H1 (cell line): Measurements from ENCODE around the gene SIGLEC10. TPM values are rescaled to one million over a fixed set of nuclear protein-coding genes. Genes with fewer than 3 reads are reported as not detected.

Source experiments
- BCL11A ChIP-seq, 2 experiments: IDR thresholded peaks; one replicate each; pipeline ENCODE4 v1.6.1; 2011; ENCODE audit warnings: low read depth in 2 of 2, low read length in 2 of 2, mild to moderate bottlenecking in 2 of 2
- BRCA1 ChIP-seq: IDR thresholded peaks from 2 replicates; pipeline ENCODE4 v1.6.1; 2012; ENCODE audit warnings: low read depth, low read length, improper control_type of control experiment
- CBX5 ChIP-seq: fragments of 300-800, 300-1000 bp; sonication (generic); IDR thresholded peaks from 2 replicates; pipeline ENCODE4 v1.7.1; 2016; ENCODE audit warnings: antibody characterized with exemption, low read length, low read depth
- CHD1 ChIP-seq: IDR thresholded peaks from 2 replicates; pipeline ENCODE4 v1.6.1; 2012; ENCODE audit warnings: low read depth, low read length, improper control_type of control experiment
- CHD2 ChIP-seq: IDR thresholded peaks from 2 replicates; pipeline ENCODE4 v1.6.1; 2012; ENCODE audit warnings: low read length, improper control_type of control experiment
- EP300 ChIP-seq, 2 experiments: IDR thresholded peaks; 1 replicate in 1 of 2; 2 replicates in 1 of 2; pipeline ENCODE4 v1.6.1; 2011 to 2012; ENCODE audit warnings: low read depth in 2 of 2, low read length in 2 of 2, mild to moderate bottlenecking in 2 of 2, borderline replicate concordance in 1 of 2, inconsistent platforms in 1 of 2, moderate library complexity in 1 of 2
- EZH2 ChIP-seq: fragments of 200-600 bp; sonication (generic); IDR thresholded peaks from 2 replicates; pipeline ENCODE4 v1.7.1; 2012; ENCODE audit warnings: low read depth, mild to moderate bottlenecking, moderate library complexity, low read length, inconsistent platforms; ENCODE audit not compliant: severe bottlenecking
- HDAC2 ChIP-seq, 2 experiments: fragments of 300-600 bp in 1 of 2; sonication (generic) in 1 of 2; IDR thresholded peaks; 2 replicates each; pipeline ENCODE4 v1.6.1; 2011 to 2012; ENCODE audit warnings: low read depth in 2 of 2, low read length in 2 of 2, mild to moderate bottlenecking in 2 of 2, moderate library complexity in 2 of 2, borderline replicate concordance in 1 of 2, inconsistent platforms in 1 of 2
- HDAC6 ChIP-seq: IDR thresholded peaks from one replicate; pipeline ENCODE4 v1.7.1; 2012; ENCODE audit warnings: low read depth, mild to moderate bottlenecking, inconsistent platforms, low read length, moderate library complexity
- JUN ChIP-seq: IDR thresholded peaks from 2 replicates; pipeline ENCODE4 v1.6.1; 2011; ENCODE audit warnings: low read depth, mild to moderate bottlenecking, improper control_type of control experiment, low read length
- KDM1A ChIP-seq: fragments of 200-600, 300-600 bp; sonication (generic); IDR thresholded peaks from 2 replicates; pipeline ENCODE4 v1.7.1; 2016; ENCODE audit warnings: mild to moderate bottlenecking, low read length, borderline replicate concordance
- KDM4A ChIP-seq: IDR thresholded peaks from one replicate; pipeline ENCODE4 v1.7.1; 2012; ENCODE audit warnings: low read depth, mild to moderate bottlenecking, moderate library complexity, low read length, inconsistent platforms; ENCODE audit not compliant: severe bottlenecking
- KDM5A ChIP-seq: fragments of 200-600 bp; IDR thresholded peaks from 2 replicates; pipeline ENCODE4 v1.7.1; 2012; ENCODE audit warnings: mild to moderate bottlenecking, low read length, inconsistent platforms, mixed read lengths
- RNF2 ChIP-seq: fragments of 200-900, 300-1000 bp; sonication (generic); IDR thresholded peaks from 2 replicates; pipeline ENCODE4 v1.7.1; 2016; ENCODE audit warnings: borderline replicate concordance, low read depth, mild to moderate bottlenecking, antibody characterized with exemption, low read length; ENCODE audit not compliant: poor library complexity, severe bottlenecking; ENCODE audit errors: missing control alignments
- RXRA ChIP-seq: IDR thresholded peaks from 2 replicates; pipeline ENCODE4 v1.6.1; 2011; ENCODE audit warnings: low read depth, mild to moderate bottlenecking, low read length, moderate library complexity; ENCODE audit not compliant: insufficient read depth
- SAP30 ChIP-seq: fragments of 300-600 bp; sonication (generic); IDR thresholded peaks from 2 replicates; pipeline ENCODE4 v1.7.1; 2012; ENCODE audit warnings: low read length, moderate library complexity, mild to moderate bottlenecking, inconsistent platforms; ENCODE audit not compliant: insufficient read depth, insufficient replicate concordance
- SIN3A ChIP-seq, 2 experiments: IDR thresholded peaks in 1 of 2; conservative IDR thresholded peaks in 1 of 2; 2 replicates each; pipeline ENCODE4 v1.6.1; 2011 to 2012; ENCODE audit warnings: low read length in 2 of 2, improper control_type of control experiment in 1 of 2, low read depth in 1 of 2, mild to moderate bottlenecking in 1 of 2
- SP1 ChIP-seq: IDR thresholded peaks from 2 replicates; pipeline ENCODE4 v1.6.1; 2011; ENCODE audit warnings: low read depth, low read length
- SRF ChIP-seq: IDR thresholded peaks from 2 replicates; pipeline ENCODE4 v1.6.1; 2011; ENCODE audit warnings: mild to moderate bottlenecking, low read depth, low read length, moderate library complexity
- TAF1 ChIP-seq: IDR thresholded peaks from 2 replicates; pipeline ENCODE4 v1.6.1; 2011; ENCODE audit warnings: mild to moderate bottlenecking, low read depth, low read length
- TCF12 ChIP-seq: IDR thresholded peaks from 2 replicates; pipeline ENCODE4 v1.6.1; 2011; ENCODE audit warnings: low read depth, mild to moderate bottlenecking, low read length
- polyA plus RNA-seq, 7 experiments: library from polyadenylated mRNA; depleted of rRNA in 3 of 7; stranded (reverse) in 5 of 7; unstranded in 2 of 7; fragments of >200 nt in 5 of 7; fragments of 200-250 nt in 2 of 7; gene quantifications; 1 replicate in 5 of 7; 2 replicates in 1 of 7; 4 replicates in 1 of 7; pipeline versions ENCODE4 v1.2.1 to v1.2.3, GENCODE V29; 2011 to 2013; ENCODE audit warnings: missing spikeins in 2 of 7, mixed read lengths in 2 of 7
- total RNA-seq: library from RNA; stranded (reverse); fragmentation: NEBNext Ultra II Directional; extraction: Animal tissue kit (Norgen Biotek cat#: 25700); gene quantifications from 2 replicates; pipeline ENCODE4 v1.2.1, GENCODE V29; 2021
- TF ChIP-seq, protein P1 (sequence below), 3 experiments: IDR thresholded peaks; 1 replicate in 2 of 3; 2 replicates in 1 of 3; pipeline versions ENCODE4 v1.5.1 to v1.6.1; 2011; ENCODE audit warnings: low read length in 3 of 3, mild to moderate bottlenecking in 3 of 3, inconsistent platforms in 2 of 3, low read depth in 1 of 3, moderate library complexity in 1 of 3; ENCODE audit not compliant: insufficient read depth in 1 of 3; ENCODE audit errors: control extremely low read depth in 1 of 3

Gene SIGLEC10
- total and polyA plus RNA-seq, 2 of the 8 experiments (the other 6 are each of a cell fraction or from before 2014, with no cell fraction given) = 0.06 TPM; not detected in 1

DNA sequence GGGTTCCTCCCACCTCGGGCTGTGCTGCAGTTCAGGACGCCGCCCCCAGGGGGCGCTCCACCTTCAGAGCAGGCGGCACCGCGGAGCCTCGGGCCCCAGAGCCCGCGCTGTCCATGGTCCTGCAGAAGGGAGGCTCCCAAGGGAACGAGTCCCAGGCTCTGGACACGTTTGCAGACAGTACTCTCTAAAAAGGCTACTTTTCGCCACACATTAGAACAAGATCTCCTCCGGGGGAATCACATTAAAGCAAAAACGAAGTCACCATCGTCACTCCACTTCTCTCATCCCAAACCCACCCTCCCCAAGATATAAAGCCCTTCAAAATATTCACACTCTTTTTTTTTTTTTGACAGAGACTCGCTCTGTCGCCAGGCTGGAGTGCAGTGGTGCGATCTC, 4.6 kb upstream of the SIGLEC10 start (continued):
- TF ChIP-seq BCL11A (IDR thresholded peaks at IDR 0.05; ENCODE audit: low read depth in 2 of 2, low read length in 2 of 2) = no peak
- no peak for TF ChIP-seq CHD1
- 0 out of 2 replicates have a peak, but pooled peaks have one; percentile 27 for TF ChIP-seq SP1
- TF ChIP-seq SAP30 = no peak
- no peak for TF ChIP-seq BRCA1
- TF ChIP-seq CHD2 = 0 out of 2 replicates have a peak, but pooled peaks have one; percentile 9
- TF ChIP-seq, protein P1, sequence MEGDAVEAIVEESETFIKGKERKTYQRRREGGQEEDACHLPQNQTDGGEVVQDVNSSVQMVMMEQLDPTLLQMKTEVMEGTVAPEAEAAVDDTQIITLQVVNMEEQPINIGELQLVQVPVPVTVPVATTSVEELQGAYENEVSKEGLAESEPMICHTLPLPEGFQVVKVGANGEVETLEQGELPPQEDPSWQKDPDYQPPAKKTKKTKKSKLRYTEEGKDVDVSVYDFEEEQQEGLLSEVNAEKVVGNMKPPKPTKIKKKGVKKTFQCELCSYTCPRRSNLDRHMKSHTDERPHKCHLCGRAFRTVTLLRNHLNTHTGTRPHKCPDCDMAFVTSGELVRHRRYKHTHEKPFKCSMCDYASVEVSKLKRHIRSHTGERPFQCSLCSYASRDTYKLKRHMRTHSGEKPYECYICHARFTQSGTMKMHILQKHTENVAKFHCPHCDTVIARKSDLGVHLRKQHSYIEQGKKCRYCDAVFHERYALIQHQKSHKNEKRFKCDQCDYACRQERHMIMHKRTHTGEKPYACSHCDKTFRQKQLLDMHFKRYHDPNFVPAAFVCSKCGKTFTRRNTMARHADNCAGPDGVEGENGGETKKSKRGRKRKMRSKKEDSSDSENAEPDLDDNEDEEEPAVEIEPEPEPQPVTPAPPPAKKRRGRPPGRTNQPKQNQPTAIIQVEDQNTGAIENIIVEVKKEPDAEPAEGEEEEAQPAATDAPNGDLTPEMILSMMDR (IDR thresholded peaks at IDR 0.05; ENCODE audit: control extremely low read depth in 1 of 3, insufficient read depth in 1 of 3, low read depth in 1 of 3, low read length in 3 of 3) = peak; percentile 92 to 97 (median 95)
- TF ChIP-seq HDAC6 = no peak
- no peak for TF ChIP-seq KDM5A
- TF ChIP-seq TAF1 = peak; percentile 57; the same call in 1 of the 2 replicates
- peak; percentile 93 to 97 for TF ChIP-seq SIN3A (conservative IDR thresholded peaks at IDR 0.05 in 1 of 2, IDR thresholded peaks at IDR 0.05 in 1 of 2; ENCODE audit: low read depth in 1 of 2, low read length in 2 of 2)
- TF ChIP-seq EP300 (IDR thresholded peaks at IDR 0.05; ENCODE audit: borderline replicate concordance in 1 of 2, low read depth in 2 of 2, low read length in 2 of 2) = 0 out of 3 replicates have a peak, but pooled peaks of 1 of the 2 experiments have one; percentile 23
- TF ChIP-seq SRF = no peak
- no peak for TF ChIP-seq CBX5
- TF ChIP-seq RNF2 = no peak
- no peak for TF ChIP-seq JUN
- TF ChIP-seq HDAC2 (IDR thresholded peaks at IDR 0.05; ENCODE audit: borderline replicate concordance in 1 of 2, low read depth in 2 of 2, low read length in 2 of 2) = 0 out of 4 replicates have a peak, but pooled peaks of 1 of the 2 experiments have one; percentile 63
- no peak for TF ChIP-seq EZH2
- no peak for TF ChIP-seq KDM1A
- TF ChIP-seq TCF12 = no peak
- TF ChIP-seq RXRA = no peak
- TF ChIP-seq KDM4A = no peak
